Transverse colon (tissue), 1 donor: ENCODE data around the gene SLFNL1.

ENCODE experiments used
- EP300 ChIP-seq: sonication (generic); formaldehyde crosslinking; IDR thresholded peaks from one replicate; pipeline ENCODE4 v1.6.1; 2017; ENCODE audit warnings: antibody characterized with exemption, low read depth
- POLR2A ChIP-seq: fragments of 450-650 bp; IDR thresholded peaks from one replicate; pipeline ENCODE4 v1.6.1; 2016; ENCODE audit warnings: antibody characterized with exemption, mild to moderate bottlenecking, moderate library complexity

- TF ChIP-seq EP300, result no peak
- no peak for TF ChIP-seq POLR2A
Observed at GRCh38 chr1:41017141-41018017, 4.1 kb downstream of the SLFNL1 start.
